ENCODE data around the gene CCT2.

The CCT2 gene

GRCh38 chr12:69585189-69586062 lies at the start of gene CCT2:
TSS of gene CCT2 (plus strand) at chr12:69585459. CDS start at chr12:69585522, 63 bp downstream.
- DNase-seq (ENCODE audit: low spot score) = peak; percentile 92

- DNase-seq (ENCODE audit: low spot score) = no peak
Observed at GRCh38 chr12:69540987-69541386, 44.3 kb upstream of the CCT2 start.

GRCh38 chr12:69544087-69544486 lies 41.2 kb upstream of the CCT2 start:
- DNase-seq (ENCODE audit: low spot score) = no peak

- DNase-seq (ENCODE audit: low spot score) = no peak
Observed at GRCh38 chr12:69545081-69545480, 40.2 kb upstream of the CCT2 start.

- DNase-seq (ENCODE audit: low spot score) = no peak
Observed at GRCh38 chr12:69546693-69547438, 38.4 kb upstream of the CCT2 start.

DNA sequence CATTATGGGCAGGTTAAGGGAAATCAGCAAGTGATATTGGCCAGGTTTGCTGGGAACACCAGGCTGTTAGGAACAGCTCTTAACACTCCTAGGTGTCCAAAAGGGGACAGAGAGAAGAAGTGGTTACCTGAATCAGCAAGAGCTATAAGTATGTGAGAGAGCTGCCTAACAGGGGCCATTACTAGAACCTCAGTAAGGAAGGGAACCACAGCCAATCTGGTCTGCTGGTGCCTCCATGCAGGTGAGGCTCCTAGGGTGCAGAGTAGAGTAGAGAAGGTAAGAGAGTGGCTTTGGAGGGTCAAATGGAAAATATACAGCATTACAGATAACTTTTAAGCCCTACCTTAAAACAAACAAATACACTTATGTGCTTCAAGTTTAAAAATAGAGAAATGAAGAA lies 36.6 kb upstream of the CCT2 start:
- DNase-seq (ENCODE audit: low spot score) = no peak

DNA sequence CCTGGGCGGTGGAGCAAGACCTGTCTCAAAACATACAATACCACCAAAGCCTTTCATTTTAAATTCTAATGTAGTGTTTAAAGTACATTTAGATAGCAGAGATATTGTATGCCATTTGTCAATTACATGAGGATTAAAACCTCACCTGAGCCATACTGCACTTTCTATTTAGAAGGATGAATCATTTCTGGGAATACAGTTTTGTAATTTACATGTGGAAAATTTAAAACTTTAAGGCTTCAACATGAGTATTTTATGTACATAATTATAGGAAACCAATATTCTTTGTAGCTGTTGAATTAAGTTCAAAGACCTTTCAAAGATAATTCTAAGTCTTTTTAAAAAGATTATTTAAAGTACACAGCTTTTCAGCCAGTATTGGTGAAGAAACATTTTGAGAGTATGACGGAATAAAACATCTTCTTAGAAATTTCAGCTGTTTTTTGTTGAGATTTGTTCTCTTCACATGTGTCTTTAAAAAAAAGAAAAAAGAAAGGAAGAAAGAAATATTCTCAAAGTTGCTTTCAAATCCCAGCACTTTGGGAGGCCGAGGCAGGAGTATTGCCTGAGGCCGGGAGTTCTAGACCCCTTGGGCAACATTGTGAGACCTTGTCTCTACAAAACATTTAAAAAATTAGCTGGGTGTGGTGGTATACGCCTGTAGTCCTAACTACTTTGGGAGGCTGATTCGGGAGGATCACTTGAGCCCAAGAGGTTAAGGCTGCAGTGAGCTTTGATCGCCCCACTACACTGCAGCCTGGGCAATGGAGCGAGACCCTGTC lies 34.5 kb upstream of the CCT2 start:
- DNase-seq (ENCODE audit: low spot score) = no peak

- peak; percentile 15 for DNase-seq (ENCODE audit: low spot score)
Observed at GRCh38 chr12:69553628-69554248, 31.5 kb upstream of the CCT2 start.

DNA sequence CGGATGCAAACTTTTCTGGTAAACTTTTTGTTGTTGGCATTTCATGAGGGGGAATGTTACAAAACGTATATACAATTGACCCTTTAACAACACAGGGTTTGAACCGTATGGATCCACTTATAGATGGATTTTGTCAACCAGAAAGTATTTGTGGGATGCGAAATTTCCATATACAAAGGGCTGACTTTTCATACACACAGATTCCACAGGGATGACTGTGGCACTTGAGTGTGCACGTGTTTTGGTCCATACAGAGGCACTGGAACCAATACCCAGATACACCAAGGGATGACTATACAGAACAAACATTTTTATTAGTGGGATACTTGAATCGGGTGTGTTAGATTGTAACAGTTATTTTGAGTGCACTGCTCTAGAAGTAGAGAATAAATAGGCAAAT lies 29.8 kb upstream of the CCT2 start:
- DNase-seq (ENCODE audit: low spot score) = no peak

DNA sequence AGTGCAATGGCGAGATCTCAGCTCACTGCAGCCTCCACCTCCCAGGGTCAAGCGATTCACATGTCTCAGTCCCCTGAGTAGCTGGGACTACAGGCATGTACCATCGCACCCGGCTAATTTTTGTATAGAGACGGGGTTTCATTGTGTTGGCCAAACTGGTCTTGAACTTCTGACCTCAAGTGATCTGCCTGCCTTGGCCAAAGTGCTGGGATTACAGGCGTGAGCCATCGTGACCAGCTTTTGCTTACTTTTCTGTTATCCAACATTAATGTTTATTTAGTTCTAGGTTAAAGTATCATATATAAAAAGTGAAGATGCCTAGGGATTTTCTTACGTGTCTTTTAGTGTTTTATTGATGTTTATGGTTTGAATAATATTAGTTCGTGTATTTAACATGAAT lies 28.9 kb upstream of the CCT2 start:
- DNase-seq (ENCODE audit: low spot score) = no peak

DNA sequence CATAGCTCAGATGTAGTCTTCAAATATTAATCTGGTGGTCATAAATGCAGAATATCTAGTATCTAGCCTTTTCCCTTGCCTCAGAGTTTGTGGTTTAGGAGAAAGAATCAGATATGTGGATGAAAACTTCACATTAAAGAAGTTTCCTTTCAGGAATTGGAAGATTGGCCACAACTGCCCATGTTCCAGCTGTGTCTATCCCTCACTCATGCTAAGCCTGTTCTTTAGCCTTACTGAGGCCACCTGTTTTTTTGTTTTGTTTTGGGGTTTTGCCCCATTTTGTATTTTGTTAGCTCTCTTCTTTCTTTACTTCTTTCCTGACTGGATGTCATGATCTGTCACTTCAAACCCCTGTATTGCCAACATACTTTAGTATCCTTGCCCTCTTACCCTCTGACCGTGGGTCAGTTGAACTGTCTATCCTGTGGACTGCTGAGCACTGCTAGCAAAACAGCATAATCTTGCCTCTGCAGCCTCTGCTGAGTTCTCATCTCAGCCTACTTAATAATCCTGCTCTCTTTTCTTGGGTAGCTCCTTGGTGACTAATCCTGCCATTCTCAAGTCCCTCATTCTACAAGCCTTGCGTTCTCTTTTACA lies 22.0 kb upstream of the CCT2 start:
- DNase-seq (ENCODE audit: low spot score) = no peak

DNA sequence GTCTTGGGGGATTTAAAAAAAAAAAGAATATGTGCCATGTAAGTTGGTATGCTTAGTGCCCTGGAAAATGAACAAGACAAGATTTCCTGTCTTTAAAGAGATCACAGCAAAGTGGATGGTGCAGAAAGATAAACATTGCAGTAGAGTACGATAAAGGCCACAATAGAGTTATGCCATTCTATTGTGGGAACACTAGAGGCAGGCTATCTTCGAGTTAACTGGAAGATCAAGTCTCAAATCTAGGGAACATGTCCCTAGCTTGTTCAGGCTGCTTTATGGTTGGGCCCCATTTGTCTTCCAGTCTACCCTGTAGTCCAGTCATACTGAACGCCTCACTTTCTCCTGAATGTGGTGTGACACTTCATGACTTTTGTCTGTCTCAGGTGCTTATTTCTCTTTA lies 18.7 kb upstream of the CCT2 start:
- DNase-seq (ENCODE audit: low spot score) = no peak

- no peak for DNase-seq (ENCODE audit: low spot score)
Observed at GRCh38 chr12:69569236-69569635, 16.0 kb upstream of the CCT2 start.

- no peak for DNase-seq (ENCODE audit: low spot score)
Observed at GRCh38 chr12:69570000-69570516, 15.2 kb upstream of the CCT2 start.

GRCh38 chr12:69570545-69571399 lies 14.5 kb upstream of the CCT2 start:
- DNase-seq (ENCODE audit: low spot score) = no peak

GRCh38 chr12:69575346-69575745 lies 9.9 kb upstream of the CCT2 start:
- no peak for DNase-seq (ENCODE audit: low spot score)

DNA sequence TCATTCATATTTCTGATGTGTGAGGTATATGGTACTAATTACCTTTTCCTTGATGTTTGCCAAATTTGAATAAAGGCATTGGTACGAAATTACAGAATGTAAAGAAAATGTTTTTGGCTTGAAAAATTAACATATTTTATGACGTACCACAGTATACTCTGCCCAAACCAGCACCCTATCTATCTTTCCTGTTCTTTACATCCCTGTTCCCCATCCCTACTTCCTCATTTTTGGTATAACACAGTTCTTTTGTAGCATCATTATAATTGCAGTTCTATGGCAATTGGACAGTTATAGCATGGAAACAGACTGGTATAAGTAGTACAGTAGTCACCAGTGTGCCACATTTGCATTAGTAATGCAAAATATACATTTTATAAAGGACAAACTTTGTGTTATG lies 7.0 kb upstream of the CCT2 start:
- no peak for DNase-seq (ENCODE audit: low spot score)

- DNase-seq (ENCODE audit: low spot score) = no peak
Observed at GRCh38 chr12:69579029-69579428, 6.2 kb upstream of the CCT2 start.

DNA sequence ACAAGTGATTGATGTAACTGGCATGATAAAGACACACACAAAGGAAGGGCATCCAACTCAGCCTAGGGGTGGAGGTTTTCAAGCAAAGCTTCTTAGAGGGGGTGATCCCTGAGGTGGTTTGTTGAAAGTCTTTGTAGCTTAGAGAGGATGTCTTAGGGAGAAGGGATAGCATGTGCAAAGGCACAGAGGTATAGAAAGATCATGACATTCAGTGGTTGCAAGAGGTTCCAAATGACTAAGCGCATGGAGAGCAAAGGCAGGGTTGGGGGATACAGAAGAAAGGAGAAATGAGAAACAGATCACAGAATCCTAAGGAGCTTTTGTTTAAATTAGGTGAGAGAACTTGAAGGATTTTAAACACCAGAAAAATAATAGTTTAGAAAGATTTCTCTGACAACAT lies 5.2 kb upstream of the CCT2 start:
- no peak for DNase-seq (ENCODE audit: low spot score)

GRCh38 chr12:69583203-69583602 lies 2.1 kb upstream of the CCT2 start:
- DNase-seq (ENCODE audit: low spot score) = peak; percentile 42

- no peak for DNase-seq (ENCODE audit: low spot score)
Observed at GRCh38 chr12:69588527-69588926, 3.3 kb downstream of the CCT2 start.
